Activated CD4-positive, alpha-beta T cell treated with anti-CD3 and anti-CD28 coated beads for 4 hours (primary cell): ENCODE data around the gene ZNF853.
"Not testable (repeated sequence)": the region's sequence is repeated elsewhere in the genome, so short reads cannot be mapped to it uniquely, and the experiment has no call there.

Experiments used
- DNase-seq, 2 donors: peaks; one replicate each; pipeline ENCODE4 v3.0.0-alpha.2; 2020

ZNF853 gene

GRCh38 chr7:6606866-6607583, 8.4 kb upstream of the ZNF853 start:
- DNase-seq: no peak

GRCh38 chr7:6607651-6608051, 7.8 kb upstream of the ZNF853 start:
- DNase-seq: no peak

GRCh38 chr7:6608081-6608480, 7.3 kb upstream of the ZNF853 start:
- DNase-seq: no peak

GRCh38 chr7:6608794-6609193, 6.6 kb upstream of the ZNF853 start:
- no peak for DNase-seq

- DNase-seq: no peak
Measured at GRCh38 chr7:6612819-6613218, 2.6 kb upstream of the ZNF853 start.

- no peak for DNase-seq
Measured at GRCh38 chr7:6613706-6614105, 1.7 kb upstream of the ZNF853 start.

GRCh38 chr7:6615723-6616555, 529 bp downstream of the ZNF853 start:
- no peak for DNase-seq

GRCh38 chr7:6616854-6617643, 1.6 kb downstream of the ZNF853 start:
- DNase-seq: no peak

- DNase-seq: no peak
Measured at GRCh38 chr7:6618621-6619020, 3.2 kb downstream of the ZNF853 start.

- DNase-seq: no peak
Measured at GRCh38 chr7:6619961-6620360, 4.6 kb downstream of the ZNF853 start.

GRCh38 chr7:6621195-6622133, 6.1 kb downstream of the ZNF853 start:
- DNase-seq: no peak

- no peak for DNase-seq
Measured at GRCh38 chr7:6622134-6622710, 6.8 kb downstream of the ZNF853 start.

GRCh38 chr7:6623589-6624245, 8.3 kb downstream of the ZNF853 start:
- DNase-seq: no peak

- no peak for DNase-seq
Measured at GRCh38 chr7:6624246-6624611, 8.8 kb downstream of the ZNF853 start.

- no peak for DNase-seq
Measured at GRCh38 chr7:6628045-6628444, 12.6 kb downstream of the ZNF853 start.

- no peak for DNase-seq
Measured at GRCh38 chr7:6630007-6630849, 14.8 kb downstream of the ZNF853 start.

- no peak for DNase-seq
Measured at GRCh38 chr7:6631605-6632004, 16.2 kb downstream of the ZNF853 start.

- DNase-seq: no peak
Measured at GRCh38 chr7:6634021-6634420, 18.6 kb downstream of the ZNF853 start.

- not testable (repeated sequence) for DNase-seq
Measured at GRCh38 chr7:6634971-6635370, 19.6 kb downstream of the ZNF853 start.

GRCh38 chr7:6636741-6637543, 21.5 kb downstream of the ZNF853 start, which contains the start of gene ZNF316:
ZNF316 (plus strand) TSS chr7:6637318; CDS start chr7:6642410, 5,092 bp downstream.
- peak; percentile 47 to 63 for DNase-seq
